ENCODE measurements around the gene LAT.

The LAT gene

GRCh38 chr16:29025218-29025617 lies 40.4 kb downstream of the LAT start:
- H3K27ac ChIP-seq: no peak overlapping the region
- in situ Hi-C loops (cut with HindIII; ENCODE audit: low pct_ligation_motif_present, low sequenced_read_pairs): no loop called here

GRCh38 chr16:29025735-29026134 lies 40.9 kb downstream of the LAT start:
- Histone ChIP-seq H3K36me3 (replicated peaks) (no peaks in the 10 kb centered on the region), H3K4me3 (ENCODE audit: low read depth, low read length) (no peak overlapping the region), H3K27ac (no peak overlapping the region), H3K27me3 (replicated peaks) (no peaks in the 10 kb centered on the region)
- no peak for DNase-seq
- TF ChIP-seq CTCF (IDR thresholded peaks at IDR 0.05; ENCODE audit: low read depth, low read length, missing control alignments): no peak
- in situ Hi-C loops (cut with HindIII; ENCODE audit: low pct_ligation_motif_present, low sequenced_read_pairs): no loop called here

More at GRCh38 chr16:29025218-29025617, 40.4 kb downstream of the LAT start:
- TF ChIP-seq CTCF (IDR thresholded peaks at IDR 0.05; ENCODE audit: low read depth, low read length, missing control alignments): no peak
- no peaks in the 10 kb centered on the region for H3K27me3 ChIP-seq (replicated peaks)
- no peaks in the 10 kb centered on the region for H3K36me3 ChIP-seq (replicated peaks)
- no peak overlapping the region for H3K4me3 ChIP-seq (ENCODE audit: low read depth, low read length)
- DNase-seq: no peak

- Histone ChIP-seq H3K4me3 (ENCODE audit: low read depth, low read length) (no peak overlapping the region), H3K36me3 (replicated peaks) (no peaks in the 10 kb centered on the region), H3K27me3 (replicated peaks) (no peaks in the 10 kb centered on the region), H3K27ac (peak overlapping the region; percentile 61)
- no peak for TF ChIP-seq CTCF (IDR thresholded peaks at IDR 0.05; ENCODE audit: low read depth, low read length, missing control alignments)
- in situ Hi-C loops (cut with HindIII; ENCODE audit: low pct_ligation_motif_present, low sequenced_read_pairs): no loop called here
- DNase-seq: no peak
Measured at GRCh38 chr16:29028457-29029167, 43.8 kb downstream of the LAT start.

- peak; percentile 98 for DNase-seq
- H3K27ac ChIP-seq: peak overlapping the region; percentile 61
- in situ Hi-C loops (cut with HindIII; ENCODE audit: low pct_ligation_motif_present, low sequenced_read_pairs): no loop called here
- no peak overlapping the region for H3K4me3 ChIP-seq (ENCODE audit: low read depth, low read length)
- no peaks in the 10 kb centered on the region for H3K27me3 ChIP-seq (replicated peaks)
- no peak for TF ChIP-seq CTCF (IDR thresholded peaks at IDR 0.05; ENCODE audit: low read depth, low read length, missing control alignments)
- H3K36me3 ChIP-seq (replicated peaks): no peaks in the 10 kb centered on the region
Measured at GRCh38 chr16:29029168-29029994, 44.5 kb downstream of the LAT start.

- Histone ChIP-seq H3K27me3 (replicated peaks) (no peaks in the 10 kb centered on the region), H3K4me3 (ENCODE audit: low read depth, low read length) (no peak overlapping the region), H3K36me3 (replicated peaks) (no peaks in the 10 kb centered on the region), H3K27ac (no peak overlapping the region)
- no peak for DNase-seq
- TF ChIP-seq CTCF (IDR thresholded peaks at IDR 0.05; ENCODE audit: low read depth, low read length, missing control alignments): no peak
- in situ Hi-C loops (cut with HindIII; ENCODE audit: low pct_ligation_motif_present, low sequenced_read_pairs): no loop called here
Measured at GRCh38 chr16:29030086-29030840, 45.4 kb downstream of the LAT start.
